Measurements from ENCODE around the gene CLSTN1.

- TF ChIP-seq USF2 (CRISPR knock-in tag; IDR thresholded peaks at IDR 0.05) = no peak
- TF ChIP-seq ARID4B (CRISPR knock-in tag; IDR thresholded peaks at IDR 0.05; ENCODE audit: borderline replicate concordance) = no peak
- TF ChIP-seq TP53 (CRISPR knock-in tag; IDR thresholded peaks at IDR 0.05) = no peak
- no peak for TF ChIP-seq CTCF (IDR thresholded peaks at IDR 0.05)
- TF ChIP-seq CREM (CRISPR knock-in tag; IDR thresholded peaks at IDR 0.05) = no peak
- no peak for TF ChIP-seq NFYB (CRISPR knock-in tag; conservative IDR thresholded peaks at IDR 0.05; ENCODE audit: low read depth)
Observed at GRCh38 chr1:9776685-9777084, 47.1 kb downstream of the CLSTN1 start.
